Measurements from ENCODE around the gene EMCN. TPM values are rescaled to one million over a fixed set of nuclear protein-coding genes. Genes with fewer than 3 reads are reported as not detected.

Gene EMCN
- total RNA-seq, 1 donor from 2014 or later, result not detected

- H3K9me3 Mint-ChIP-seq (ENCODE audit: unreplicated experiment), result no peaks in the 10 kb centered on the region
- H3K27ac Mint-ChIP-seq (ENCODE audit: unreplicated experiment), result no peak overlapping the region
- no peaks in the 10 kb centered on the region for H3K36me3 Mint-ChIP-seq (ENCODE audit: low read depth, unreplicated experiment)
- no peaks in the 10 kb centered on the region for H3K36me3 ChIP-seq (ENCODE audit: insufficient read depth, low read length)
- H3K27me3 ChIP-seq (ENCODE audit: insufficient read depth, low read length), result no peaks in the 10 kb centered on the region
- no peak overlapping the region for H3K4me3 ChIP-seq (ENCODE audit: insufficient read depth, low read depth, low read length)
- no peak overlapping the region for H3K4me3 Mint-ChIP-seq (ENCODE audit: unreplicated experiment)
- TF ChIP-seq CTCF (IDR thresholded peaks at IDR 0.05; ENCODE audit: insufficient read depth, low read depth, low read length) (no peak), EZH2 (IDR thresholded peaks at IDR 0.05; ENCODE audit: insufficient read depth, low read length) (no peak)
- no peak overlapping the region for H3K4me2 ChIP-seq (ENCODE audit: low read length)
- H3K79me2 ChIP-seq (ENCODE audit: insufficient read depth, low read length), result no peaks in the 10 kb centered on the region
- H3K4me1 ChIP-seq (ENCODE audit: insufficient read depth, low read length), result no peaks in the 10 kb centered on the region
- H3K27ac ChIP-seq (ENCODE audit: low read depth, low read length), result no peak overlapping the region
- no peaks in the 10 kb centered on the region for H3K9me3 ChIP-seq (ENCODE audit: insufficient read depth, low read depth, low read length)
- FAIRE-seq (no peak), DNase-seq (ENCODE audit: low read depth) (no peak)
- no peak overlapping the region for H2AFZ ChIP-seq (ENCODE audit: low read depth, low read length)
- no peaks in the 10 kb centered on the region for H4K20me1 ChIP-seq (ENCODE audit: insufficient read depth, low read length)
- H3K9ac ChIP-seq (ENCODE audit: low read length), result no peak overlapping the region
- no peaks in the 10 kb centered on the region for H3K4me1 Mint-ChIP-seq (ENCODE audit: low read depth, unreplicated experiment)
- no peaks in the 10 kb centered on the region for H3K27me3 Mint-ChIP-seq (ENCODE audit: low read depth, unreplicated experiment)
Measured at GRCh38 chr4:100367451-100367850, 150.4 kb downstream of the EMCN start.

DNA sequence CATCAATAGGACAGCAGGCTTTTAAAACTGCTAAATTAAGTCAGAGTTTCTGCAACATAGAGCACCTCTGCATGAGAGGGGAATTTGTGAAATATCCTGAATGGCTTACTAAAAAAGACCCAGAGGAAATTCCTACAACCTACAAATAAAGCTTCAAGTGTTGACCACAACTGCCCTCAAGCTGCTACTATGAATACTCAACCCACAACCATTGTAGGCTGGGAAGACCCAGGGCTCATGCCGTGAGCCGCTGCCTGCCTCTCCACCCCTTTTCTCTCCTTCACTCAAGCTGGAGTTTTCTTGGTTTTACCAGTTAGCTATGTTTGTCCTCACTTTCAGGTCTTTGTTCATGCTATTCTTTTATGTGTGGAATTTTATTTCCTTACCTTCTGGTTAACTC, 151.6 kb downstream of the EMCN start:
- TF ChIP-seq EZH2 (IDR thresholded peaks at IDR 0.05; ENCODE audit: insufficient read depth, low read length), result no peak
- no peak for TF ChIP-seq CTCF (IDR thresholded peaks at IDR 0.05; ENCODE audit: insufficient read depth, low read depth, low read length)
- Histone ChIP-seq H3K9ac (ENCODE audit: low read length) (no peak overlapping the region), H3K4me3 (ENCODE audit: insufficient read depth, low read depth, low read length) (no peak overlapping the region), H3K4me1 (ENCODE audit: insufficient read depth, low read length) (no peaks in the 10 kb centered on the region), H3K36me3 (ENCODE audit: insufficient read depth, low read length) (no peaks in the 10 kb centered on the region), H4K20me1 (ENCODE audit: insufficient read depth, low read length) (no peaks in the 10 kb centered on the region), H3K4me2 (ENCODE audit: low read length) (no peak overlapping the region), H3K27ac (ENCODE audit: low read depth, low read length) (no peak overlapping the region), H2AFZ (ENCODE audit: low read depth, low read length) (no peak overlapping the region), H3K27me3 (ENCODE audit: insufficient read depth, low read length) (no peaks in the 10 kb centered on the region), H3K9me3 (ENCODE audit: insufficient read depth, low read depth, low read length) (no peaks in the 10 kb centered on the region), H3K79me2 (ENCODE audit: insufficient read depth, low read length) (no peaks in the 10 kb centered on the region)
- Mint-ChIP-seq H3K9me3 (ENCODE audit: unreplicated experiment) (no peaks in the 10 kb centered on the region), H3K36me3 (ENCODE audit: low read depth, unreplicated experiment) (no peaks in the 10 kb centered on the region), H3K4me1 (ENCODE audit: low read depth, unreplicated experiment) (peaks cover 1% of the 10 kb centered on the region), H3K27ac (ENCODE audit: unreplicated experiment) (no peak overlapping the region), H3K4me3 (ENCODE audit: unreplicated experiment) (no peak overlapping the region), H3K27me3 (ENCODE audit: low read depth, unreplicated experiment) (no peaks in the 10 kb centered on the region)
- DNase-seq (ENCODE audit: low read depth) (peak; percentile 29), FAIRE-seq (no peak)

- no peaks in the 10 kb centered on the region for H3K79me2 ChIP-seq (ENCODE audit: insufficient read depth, low read length)
- TF ChIP-seq EZH2 (IDR thresholded peaks at IDR 0.05; ENCODE audit: insufficient read depth, low read length) (no peak), CTCF (IDR thresholded peaks at IDR 0.05; ENCODE audit: insufficient read depth, low read depth, low read length) (no peak)
- Mint-ChIP-seq H3K36me3 (ENCODE audit: low read depth, unreplicated experiment) (peaks cover 1% of the 10 kb centered on the region), H3K9me3 (ENCODE audit: unreplicated experiment) (peaks cover 7% of the 10 kb centered on the region), H3K27me3 (ENCODE audit: low read depth, unreplicated experiment) (no peaks in the 10 kb centered on the region), H3K4me3 (ENCODE audit: unreplicated experiment) (no peak overlapping the region), H3K4me1 (ENCODE audit: low read depth, unreplicated experiment) (peaks cover 1% of the 10 kb centered on the region), H3K27ac (ENCODE audit: unreplicated experiment) (no peak overlapping the region)
- H2AFZ ChIP-seq (ENCODE audit: low read depth, low read length), result no peak overlapping the region
- no peaks in the 10 kb centered on the region for H3K4me1 ChIP-seq (ENCODE audit: insufficient read depth, low read length)
- no peak overlapping the region for H3K27ac ChIP-seq (ENCODE audit: low read depth, low read length)
- H3K9me3 ChIP-seq (ENCODE audit: insufficient read depth, low read depth, low read length), result no peaks in the 10 kb centered on the region
- H3K9ac ChIP-seq (ENCODE audit: low read length), result no peak overlapping the region
- H3K36me3 ChIP-seq (ENCODE audit: insufficient read depth, low read length), result no peaks in the 10 kb centered on the region
- no peaks in the 10 kb centered on the region for H3K27me3 ChIP-seq (ENCODE audit: insufficient read depth, low read length)
- peak; percentile 22 for DNase-seq (ENCODE audit: low read depth)
- no peak overlapping the region for H3K4me3 ChIP-seq (ENCODE audit: insufficient read depth, low read depth, low read length)
- no peak for FAIRE-seq
- peak overlapping the region; percentile 8 for H3K4me2 ChIP-seq (ENCODE audit: low read length)
- H4K20me1 ChIP-seq (ENCODE audit: insufficient read depth, low read length), result no peaks in the 10 kb centered on the region
Measured at GRCh38 chr4:100362366-100362765, 155.5 kb downstream of the EMCN start.
